PC-3 (cell line): ENCODE measurements around the gene CCDC183. TPM values are rescaled to one million over a fixed set of nuclear protein-coding genes. Genes with fewer than 3 reads are reported as not detected.
A peak's percentile ranks its signal among the peaks of the same experiment; 100 is the strongest.

Experiments used
- ATAC-seq: fragments of 200-7000 bp; cut with Tn5 transposase; 2 replicates; pipeline ENCODE4 v1.9.1; 2020; ENCODE audit warnings: mild to moderate bottlenecking, moderate library complexity
- BruUV-seq: library from RNA; stranded (reverse); fragments of 400-500 nt; replicated peaks from 2 replicates; lab custom pipeline; 2021; lab: Mats Ljungman, UMichigan
- CTCF ChIA-PET: fragments of 300-600 bp; sonication (Branson Sonifier 250); formaldehyde crosslinking; loops from one replicate; lab custom pipeline; 2022; ENCODE audit warnings: antibody characterized with exemption; lab: Charles Lee
- POLR2A ChIA-PET: fragments of 300-600 bp; sonication (Branson Sonifier 250); formaldehyde crosslinking; loops from one replicate; lab custom pipeline; 2022; ENCODE audit warnings: antibody characterized with exemption; ENCODE audit not compliant: unreplicated experiment; lab: Charles Lee
- DNase-seq: peaks from one replicate; pipeline ENCODE4 v3.0.0-alpha.2; 2015
- H2AFZ ChIP-seq: fragments of 300-600 bp; sonication (generic); 2 replicates; pipeline ENCODE4 v1.6.0; 2016; ENCODE audit warnings: antibody characterized with exemption, low read length
- H3F3A ChIP-seq: fragments of 300-600 bp; sonication (generic); one replicate; pipeline ENCODE4 v1.6.0; 2017; ENCODE audit warnings: antibody characterized with exemption, low read length, control low read depth, mild to moderate bottlenecking; ENCODE audit not compliant: unreplicated experiment
- H3K27ac ChIP-seq: fragments of 300-600 bp; sonication (generic); 2 replicates; pipeline ENCODE4 v1.5.1; 2016; ENCODE audit warnings: mild to moderate bottlenecking, low read length
- H3K27me3 ChIP-seq: fragments of 300-600 bp; sonication (generic); 2 replicates; pipeline ENCODE4 v1.6.1; 2016; ENCODE audit warnings: low read length, mixed read lengths
- H3K36me3 ChIP-seq: fragments of 300-600 bp; sonication (generic); 2 replicates; pipeline ENCODE4 v1.6.1; 2016; ENCODE audit warnings: low read depth, mixed run types, low read length, mixed read lengths
- H3K4me1 ChIP-seq: fragments of 300-600 bp; sonication (generic); 2 replicates; pipeline ENCODE4 v1.5.1; 2016; ENCODE audit warnings: low read length; ENCODE audit not compliant: insufficient read depth
- H3K4me2 ChIP-seq: fragments of 300-600 bp; sonication (generic); 2 replicates; pipeline ENCODE4 v1.6.0; 2016; ENCODE audit warnings: low read length
- H3K4me3 ChIP-seq: fragments of 300-600 bp; sonication (generic); 2 replicates; pipeline ENCODE4 v1.5.1; 2016; ENCODE audit warnings: mild to moderate bottlenecking, low read length, mixed read lengths
- H3K79me2 ChIP-seq: fragments of 300-600 bp; sonication (generic); 2 replicates; pipeline ENCODE4 v1.6.1; 2017; ENCODE audit warnings: low read length, mixed read lengths
- H3K9ac ChIP-seq: fragments of 300-600 bp; sonication (generic); 2 replicates; pipeline ENCODE4 v1.6.0; 2016; ENCODE audit warnings: mild to moderate bottlenecking, low read length
- H3K9me2 ChIP-seq: fragments of 300-600 bp; sonication (generic); replicated peaks from 2 replicates; pipeline ENCODE4 v1.6.1; 2016; ENCODE audit warnings: mixed run types, low read length, mixed read lengths
- H3K9me3 ChIP-seq: fragments of 300-600 bp; sonication (generic); 2 replicates; pipeline ENCODE4 v1.6.1; 2016; ENCODE audit warnings: low read length, mixed read lengths
- H4K20me1 ChIP-seq: fragments of 300-600 bp; sonication (generic); 2 replicates; pipeline ENCODE4 v1.6.1; 2016; ENCODE audit warnings: low read length, mixed read lengths
- EZH2 ChIP-seq: fragments of 300-600 bp; sonication (generic); IDR thresholded peaks from one replicate; pipeline ENCODE4 v1.6.1; 2017; ENCODE audit warnings: antibody characterized with exemption, mild to moderate bottlenecking, low read length; ENCODE audit not compliant: unreplicated experiment
- EZH2phosphoT487 ChIP-seq: fragments of 300-600 bp; sonication (generic); IDR thresholded peaks from 2 replicates; pipeline ENCODE4 v1.6.1; 2018; ENCODE audit warnings: mild to moderate bottlenecking, antibody characterized with exemption, low read length, borderline replicate concordance
- intact Hi-C: fragments of 100-400 bp; cut with micrococcal nuclease; formaldehyde crosslinking; loops from 2 replicates; pipeline ENCODE4 v1.9.0; 2023
- total RNA-seq: library from RNA; depleted of rRNA; stranded (reverse); fragments of >200 nt; gene quantifications from 2 replicates; pipeline ENCODE4 v1.2.3, GENCODE V29; 2014
- TF ChIP-seq, protein P1 (sequence below): fragments of 300-600 bp; sonication (generic); conservative IDR thresholded peaks from 2 replicates; pipeline ENCODE4 v1.5.1; 2017; ENCODE audit warnings: antibody characterized with exemption, low read depth, mild to moderate bottlenecking, low read length

CCDC183 gene
- total RNA-seq, 1 experiment from 2014 or later, result 0.87 TPM

DNA sequence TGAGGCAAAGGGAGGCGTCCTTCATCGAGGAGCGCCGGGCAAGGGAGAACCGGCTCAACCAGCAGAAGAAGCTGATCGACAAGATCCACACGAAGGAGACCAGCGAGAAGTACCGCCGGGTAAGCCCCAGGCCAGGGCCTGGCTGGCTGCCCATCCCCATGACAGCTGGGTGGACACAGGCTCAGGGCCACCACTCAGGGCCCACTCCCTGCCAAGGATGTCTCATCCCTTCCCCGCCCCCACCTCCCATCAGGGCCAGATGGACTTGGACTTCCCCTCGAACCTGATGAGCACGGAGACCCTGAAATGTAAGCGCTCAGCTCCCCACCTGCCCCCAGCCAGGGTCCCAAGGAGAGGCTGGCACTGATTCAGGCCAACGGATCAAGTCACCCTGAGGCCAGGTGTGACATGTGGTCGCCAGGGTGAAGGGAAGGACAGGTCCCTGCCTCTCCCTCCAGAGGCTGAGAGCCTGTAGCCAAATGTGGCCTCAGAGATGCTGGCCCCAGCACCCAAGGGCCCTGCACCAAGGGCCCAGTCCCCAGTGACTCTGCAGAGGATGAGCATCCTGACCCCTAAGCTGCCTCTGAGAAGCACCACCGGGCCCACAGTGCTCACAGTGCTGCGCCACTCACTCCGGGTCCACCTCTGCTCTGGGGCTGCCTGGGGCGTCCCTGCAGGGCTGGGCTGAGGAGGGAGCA, 8.5 kb downstream of the CCDC183 start:
- no peak for TF ChIP-seq EZH2
- TF ChIP-seq, protein P1, sequence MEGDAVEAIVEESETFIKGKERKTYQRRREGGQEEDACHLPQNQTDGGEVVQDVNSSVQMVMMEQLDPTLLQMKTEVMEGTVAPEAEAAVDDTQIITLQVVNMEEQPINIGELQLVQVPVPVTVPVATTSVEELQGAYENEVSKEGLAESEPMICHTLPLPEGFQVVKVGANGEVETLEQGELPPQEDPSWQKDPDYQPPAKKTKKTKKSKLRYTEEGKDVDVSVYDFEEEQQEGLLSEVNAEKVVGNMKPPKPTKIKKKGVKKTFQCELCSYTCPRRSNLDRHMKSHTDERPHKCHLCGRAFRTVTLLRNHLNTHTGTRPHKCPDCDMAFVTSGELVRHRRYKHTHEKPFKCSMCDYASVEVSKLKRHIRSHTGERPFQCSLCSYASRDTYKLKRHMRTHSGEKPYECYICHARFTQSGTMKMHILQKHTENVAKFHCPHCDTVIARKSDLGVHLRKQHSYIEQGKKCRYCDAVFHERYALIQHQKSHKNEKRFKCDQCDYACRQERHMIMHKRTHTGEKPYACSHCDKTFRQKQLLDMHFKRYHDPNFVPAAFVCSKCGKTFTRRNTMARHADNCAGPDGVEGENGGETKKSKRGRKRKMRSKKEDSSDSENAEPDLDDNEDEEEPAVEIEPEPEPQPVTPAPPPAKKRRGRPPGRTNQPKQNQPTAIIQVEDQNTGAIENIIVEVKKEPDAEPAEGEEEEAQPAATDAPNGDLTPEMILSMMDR, result no peak
- DNase-seq (no peak), ATAC-seq (no peak)
- BruUV-seq, result no TSS peak
- intact Hi-C loops, result no loop called here
- peaks cover under 1% of the 10 kb centered on the region; the same call in 1 of the 2 replicates for H4K20me1 ChIP-seq
- H3K79me2 ChIP-seq, result peaks cover 31% of the 10 kb centered on the region
- CTCF ChIA-PET, result no interaction called here
- H3K27ac ChIP-seq, result no peak overlapping the region
- H3K9me2 ChIP-seq, result no peaks in the 10 kb centered on the region
- no peak overlapping the region for H3K4me3 ChIP-seq
- H3K9me3 ChIP-seq, result no peaks in the 10 kb centered on the region
- no peak overlapping the region for H2AFZ ChIP-seq
- POLR2A ChIA-PET, result no interaction called here
- H3F3A ChIP-seq, result no peaks in the 10 kb centered on the region
- no peak overlapping the region for H3K9ac ChIP-seq
- no peak overlapping the region for H3K4me2 ChIP-seq
- H3K4me1 ChIP-seq, result peaks cover 20% of the 10 kb centered on the region
- no peaks in the 10 kb centered on the region for H3K27me3 ChIP-seq
- H3K36me3 ChIP-seq, result 0 out of 2 replicates have a peak, but pooled peaks cover under 1% of the 10 kb centered on the region

DNA sequence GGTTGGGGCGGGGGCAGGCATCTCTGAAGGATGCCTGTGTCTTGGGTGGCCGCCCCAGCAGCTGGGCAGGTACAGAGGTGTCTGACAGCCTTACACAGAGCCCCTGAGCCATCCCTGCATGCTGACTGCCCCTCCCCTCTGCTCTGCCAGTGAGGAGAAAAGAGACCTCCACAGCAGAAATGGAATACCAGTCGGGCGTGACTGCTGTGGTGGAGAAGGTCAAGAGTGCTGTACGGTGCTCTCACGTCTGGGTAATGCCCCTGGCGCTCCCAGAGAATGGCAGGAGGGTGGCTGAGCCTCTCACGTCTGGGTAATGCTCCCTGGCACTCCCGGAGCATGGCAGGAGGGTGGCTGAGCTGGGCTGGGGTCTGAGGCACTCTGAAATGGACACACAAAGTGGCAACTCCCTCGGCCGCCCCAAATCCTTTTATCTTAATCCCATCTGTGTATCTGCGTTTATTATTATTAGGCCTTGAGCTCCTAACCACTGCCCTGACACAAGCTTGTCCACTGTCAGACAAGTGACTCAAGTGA, 9.1 kb downstream of the CCDC183 start:
- H3F3A ChIP-seq, result no peaks in the 10 kb centered on the region
- no peak overlapping the region for H3K9ac ChIP-seq
- H3K4me2 ChIP-seq, result no peak overlapping the region
- 0 out of 2 replicates have a peak, but pooled peaks cover 5% of the 10 kb centered on the region for H3K36me3 ChIP-seq
- ATAC-seq (no peak), DNase-seq (no peak)
- H2AFZ ChIP-seq, result no peak overlapping the region
- H3K27ac ChIP-seq, result no peak overlapping the region
- intact Hi-C loops, result no loop called here
- H3K27me3 ChIP-seq, result no peaks in the 10 kb centered on the region
- peaks cover 7% of the 10 kb centered on the region; the same call in 1 of the 2 replicates for H4K20me1 ChIP-seq
- H3K4me3 ChIP-seq, result no peak overlapping the region
- H3K9me2 ChIP-seq, result no peaks in the 10 kb centered on the region
- TF ChIP-seq EZH2 (no peak), EZH2phosphoT487 (no peak)
- TF ChIP-seq, protein P1, result no peak
- peaks cover 37% of the 10 kb centered on the region for H3K79me2 ChIP-seq
- no TSS peak for BruUV-seq
- CTCF ChIA-PET, result no interaction called here
- no peaks in the 10 kb centered on the region for H3K9me3 ChIP-seq
- POLR2A ChIA-PET, result no interaction called here
- peaks cover 26% of the 10 kb centered on the region for H3K4me1 ChIP-seq

DNA sequence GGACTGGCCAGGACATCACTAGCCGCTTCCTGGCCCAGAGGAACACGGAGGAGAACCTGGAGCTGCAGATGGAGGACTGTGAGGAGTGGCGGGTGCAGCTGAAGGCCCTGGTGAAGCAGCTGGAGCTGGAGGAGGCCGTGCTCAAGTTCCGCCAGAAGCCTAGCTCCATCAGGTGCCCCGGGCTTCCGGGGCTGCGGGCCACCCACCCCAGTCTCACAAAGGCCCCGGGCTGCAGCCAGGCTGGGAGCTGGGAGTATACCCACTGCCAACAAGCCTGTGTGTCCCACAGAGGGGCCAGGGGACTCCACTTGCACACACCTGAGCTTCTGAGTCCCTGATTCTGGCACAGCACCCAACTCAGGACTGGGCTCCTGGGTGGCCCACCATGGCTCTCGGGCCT, 9.9 kb downstream of the CCDC183 start:
- peak overlapping the region; percentile 85 for H3K4me3 ChIP-seq
- ChIA-PET POLR2A (no interaction called here), CTCF (no interaction called here)

More for the DNA sequence above, 9.9 kb downstream of the CCDC183 start:
- Histone ChIP-seq H3K9me3 (no peaks in the 10 kb centered on the region), H3K4me1 (peaks cover 20% of the 10 kb centered on the region), H3K79me2 (peaks cover 45% of the 10 kb centered on the region), H3K27ac (no peak overlapping the region), H3K36me3 (peaks cover 8% of the 10 kb centered on the region; the same call in 1 of the 2 replicates), H3F3A (no peaks in the 10 kb centered on the region), H3K9ac (no peak overlapping the region), H2AFZ (no peak overlapping the region), H3K27me3 (no peaks in the 10 kb centered on the region), H4K20me1 (peaks cover 7% of the 10 kb centered on the region; the same call in 1 of the 2 replicates), H3K4me2 (peak overlapping the region; percentile 98), H3K9me2 (no peaks in the 10 kb centered on the region)
- TF ChIP-seq, protein P1, result no peak
- TF ChIP-seq EZH2, result no peak
- TF ChIP-seq EZH2phosphoT487, result no peak
- no peak for ATAC-seq
- no TSS peak for BruUV-seq
- intact Hi-C loops, result no loop called here
- DNase-seq, result no peak
